ENCODE measurements around the gene VSTM2L. TPM values are rescaled to one million over a fixed set of nuclear protein-coding genes. Genes with fewer than 3 reads are reported as not detected.

VSTM2L gene
- total and polyA plus RNA-seq, 2 experiments from 2014 or later, result 4.1 to 9.2 TPM

GRCh38 chr20:37943501-37944455, 40.9 kb downstream of the VSTM2L start:
- H3K4me3 ChIP-seq, result no peak overlapping the region
- no peaks in the 10 kb centered on the region for H3K36me3 ChIP-seq (ENCODE audit: low read depth)
- in situ Hi-C loops (cut with MboI), result no loop called here
- H3F3A ChIP-seq (ENCODE audit: insufficient read depth), result no peaks in the 10 kb centered on the region
- WGBS, 2 experiments (ENCODE audit: low coverage in 1 of 2, low lambda C conversion rate in 2 of 2, missing lambda C conversion rate in 2 of 2), result 82% methylated on average over 12 to 47 of the region's 47 CpGs
- no peaks in the 10 kb centered on the region for H3K9me3 ChIP-seq (ENCODE audit: low read depth)
- DNase-seq, result no peak
- H3K27ac ChIP-seq, result no peak overlapping the region
- H3K79me2 ChIP-seq (ENCODE audit: insufficient read depth), result no peaks in the 10 kb centered on the region
- H2AFZ ChIP-seq, result no peak overlapping the region
- no peaks in the 10 kb centered on the region for H3K4me1 ChIP-seq (ENCODE audit: insufficient read depth)
- no peaks in the 10 kb centered on the region for H4K20me1 ChIP-seq (ENCODE audit: insufficient read depth)
- peaks cover 2% of the 10 kb centered on the region; the same call in 1 of the 2 replicates for H3K27me3 ChIP-seq (replicated peaks; ENCODE audit: insufficient read depth)
- H3K9ac ChIP-seq, result no peak overlapping the region
- no peaks in the 10 kb centered on the region for H3K9me2 ChIP-seq (ENCODE audit: insufficient read depth)
- no peak overlapping the region for H3K4me2 ChIP-seq (ENCODE audit: unreplicated experiment)
- no peak for TF ChIP-seq EZH2 (IDR thresholded peaks at IDR 0.05; ENCODE audit: insufficient read depth, poor library complexity, severe bottlenecking)
- TF ChIP-seq EZH2phosphoT487 (IDR thresholded peaks at IDR 0.05; ENCODE audit: insufficient read depth, low read depth), result no peak

DNA sequence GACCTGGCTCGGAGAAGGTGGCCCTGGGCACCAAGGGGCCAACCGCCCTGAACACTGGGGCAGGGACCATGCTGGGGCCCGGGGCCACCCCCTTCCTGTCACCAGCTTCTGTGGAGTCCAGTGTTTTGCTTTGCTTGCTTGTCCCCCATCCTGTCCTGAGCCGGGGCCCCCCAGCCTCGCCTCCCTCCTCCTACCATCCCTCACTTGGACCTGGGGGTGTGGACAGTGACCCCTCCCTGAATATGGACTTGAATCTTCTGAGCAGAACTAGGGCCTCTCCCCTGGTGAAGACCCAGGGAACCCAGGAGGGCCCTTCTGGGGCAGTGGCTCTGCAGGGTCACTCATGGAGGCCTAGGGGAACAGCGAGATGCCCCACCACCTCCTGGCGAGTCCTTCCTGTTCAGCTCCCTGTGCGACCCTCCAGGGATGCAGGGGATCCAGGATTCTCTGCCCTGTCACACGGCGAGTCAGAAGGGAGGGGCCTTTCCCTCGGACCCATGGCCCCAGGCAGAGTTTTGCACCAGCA, 41.6 kb downstream of the VSTM2L start:
- Histone ChIP-seq H3K4me2 (ENCODE audit: unreplicated experiment) (no peak overlapping the region), H3K27me3 (replicated peaks; ENCODE audit: insufficient read depth) (peaks cover 4% of the 10 kb centered on the region), H3F3A (ENCODE audit: insufficient read depth) (no peaks in the 10 kb centered on the region), H3K79me2 (ENCODE audit: insufficient read depth) (no peaks in the 10 kb centered on the region), H3K9me3 (ENCODE audit: low read depth) (no peaks in the 10 kb centered on the region), H3K4me3 (no peak overlapping the region), H3K4me1 (ENCODE audit: insufficient read depth) (no peaks in the 10 kb centered on the region), H2AFZ (no peak overlapping the region), H3K9ac (no peak overlapping the region), H4K20me1 (ENCODE audit: insufficient read depth) (no peaks in the 10 kb centered on the region), H3K27ac (no peak overlapping the region), H3K9me2 (ENCODE audit: insufficient read depth) (no peaks in the 10 kb centered on the region), H3K36me3 (ENCODE audit: low read depth) (no peaks in the 10 kb centered on the region)
- in situ Hi-C loops (cut with MboI), result no loop called here
- WGBS, 2 experiments (ENCODE audit: low coverage in 1 of 2, low lambda C conversion rate in 2 of 2, missing lambda C conversion rate in 2 of 2), result 61 to 68% methylated on average over 7 to 11 of the region's 11 CpGs
- no peak for DNase-seq
- TF ChIP-seq EZH2phosphoT487 (IDR thresholded peaks at IDR 0.05; ENCODE audit: insufficient read depth, low read depth) (no peak), EZH2 (IDR thresholded peaks at IDR 0.05; ENCODE audit: insufficient read depth, poor library complexity, severe bottlenecking) (no peak)

GRCh38 chr20:37945091-37945547, 42.2 kb downstream of the VSTM2L start:
- H3K4me2 ChIP-seq (ENCODE audit: unreplicated experiment), result no peak overlapping the region
- H3K4me1 ChIP-seq (ENCODE audit: insufficient read depth), result no peaks in the 10 kb centered on the region
- H3K4me3 ChIP-seq, result no peak overlapping the region
- no peak overlapping the region for H3K27ac ChIP-seq
- H3K9me2 ChIP-seq (ENCODE audit: insufficient read depth), result no peaks in the 10 kb centered on the region
- no peaks in the 10 kb centered on the region for H3K9me3 ChIP-seq (ENCODE audit: low read depth)
- no peak overlapping the region for H2AFZ ChIP-seq
- H3K36me3 ChIP-seq (ENCODE audit: low read depth), result no peaks in the 10 kb centered on the region
- no peak for DNase-seq
- no peaks in the 10 kb centered on the region for H3K79me2 ChIP-seq (ENCODE audit: insufficient read depth)
- peaks cover 4% of the 10 kb centered on the region for H3K27me3 ChIP-seq (replicated peaks; ENCODE audit: insufficient read depth)
- in situ Hi-C loops (cut with MboI), result no loop called here
- H4K20me1 ChIP-seq (ENCODE audit: insufficient read depth), result no peaks in the 10 kb centered on the region
- 41 to 46% methylated on average over 11 of the region's 11 CpGs for WGBS, 2 experiments (ENCODE audit: low coverage in 1 of 2, low lambda C conversion rate in 2 of 2, missing lambda C conversion rate in 2 of 2)
- no peaks in the 10 kb centered on the region for H3F3A ChIP-seq (ENCODE audit: insufficient read depth)
- no peak overlapping the region for H3K9ac ChIP-seq
- TF ChIP-seq EZH2 (IDR thresholded peaks at IDR 0.05; ENCODE audit: insufficient read depth, poor library complexity, severe bottlenecking) (no peak), EZH2phosphoT487 (IDR thresholded peaks at IDR 0.05; ENCODE audit: insufficient read depth, low read depth) (no peak)

DNA sequence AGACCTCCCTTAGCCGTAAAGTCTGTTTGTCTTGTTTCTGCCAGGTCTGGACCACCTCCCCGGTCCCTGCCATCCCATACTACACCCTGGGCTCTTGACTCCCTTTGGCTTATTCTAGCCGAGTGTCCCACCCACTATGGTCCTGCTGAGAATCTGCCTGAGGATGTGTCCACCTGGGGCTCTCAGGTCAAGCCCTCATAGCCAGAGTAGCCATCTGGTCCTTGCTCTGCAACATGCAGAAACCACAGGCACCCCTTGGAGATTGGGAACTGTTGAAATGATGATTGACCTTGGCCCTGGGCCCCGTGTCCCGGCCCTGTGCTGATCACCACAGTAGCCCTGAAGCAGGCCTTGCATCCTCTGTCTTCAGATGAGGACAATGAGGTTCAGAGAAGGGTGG, 44.0 kb downstream of the VSTM2L start:
- in situ Hi-C loops (cut with MboI), result no loop called here
- WGBS, 2 experiments (ENCODE audit: low coverage in 1 of 2, low lambda C conversion rate in 2 of 2, missing lambda C conversion rate in 2 of 2), result 56 to 70% methylated on average over 5 of the region's 5 CpGs

More for the DNA sequence above, 44.0 kb downstream of the VSTM2L start:
- TF ChIP-seq EZH2phosphoT487 (IDR thresholded peaks at IDR 0.05; ENCODE audit: insufficient read depth, low read depth) (no peak), EZH2 (IDR thresholded peaks at IDR 0.05; ENCODE audit: insufficient read depth, poor library complexity, severe bottlenecking) (no peak)
- no peak for DNase-seq
- H3K4me1 ChIP-seq (ENCODE audit: insufficient read depth), result no peaks in the 10 kb centered on the region
- peaks cover 4% of the 10 kb centered on the region for H3K27me3 ChIP-seq (replicated peaks; ENCODE audit: insufficient read depth)
- H3K79me2 ChIP-seq (ENCODE audit: insufficient read depth), result no peaks in the 10 kb centered on the region
- no peaks in the 10 kb centered on the region for H3F3A ChIP-seq (ENCODE audit: insufficient read depth)
- H3K4me2 ChIP-seq (ENCODE audit: unreplicated experiment), result no peak overlapping the region
- no peaks in the 10 kb centered on the region for H4K20me1 ChIP-seq (ENCODE audit: insufficient read depth)
- H3K36me3 ChIP-seq (ENCODE audit: low read depth), result no peaks in the 10 kb centered on the region
- no peaks in the 10 kb centered on the region for H3K9me2 ChIP-seq (ENCODE audit: insufficient read depth)
- no peak overlapping the region for H3K27ac ChIP-seq
- H3K4me3 ChIP-seq, result no peak overlapping the region
- no peaks in the 10 kb centered on the region for H3K9me3 ChIP-seq (ENCODE audit: low read depth)
- no peak overlapping the region for H3K9ac ChIP-seq
- H2AFZ ChIP-seq, result no peak overlapping the region

Data from GM23248 (cell line).